Endothelial cell of umbilical vein (primary cell): Measurements from ENCODE around the gene C17orf75. TPM values are rescaled to one million over a fixed set of nuclear protein-coding genes. Genes with fewer than 3 reads are reported as not detected.

Source experiments
- BruUV-seq: library from RNA; stranded (reverse); fragments of 400-500 nt; replicated peaks from 2 replicates; lab custom pipeline; 2021; lab: Mats Ljungman, UMichigan
- CTCF ChIA-PET: fragments of 300-600, 350-600 bp; sonication (Branson Sonifier 250); formaldehyde crosslinking; loops from one replicate; lab custom pipeline; 2021; ENCODE audit warnings: antibody characterized with exemption, inconsistent platforms; lab: Charles Lee
- POLR2A ChIA-PET: fragments of 300-600, 350-600 bp; sonication (Branson Sonifier 250); formaldehyde crosslinking; loops from one replicate; lab custom pipeline; 2021; ENCODE audit warnings: antibody characterized with exemption, inconsistent platforms; lab: Charles Lee
- DNase-seq: peaks from one replicate; pipeline ENCODE4 v3.0.0-alpha.2; 2011; ENCODE audit warnings: low read depth, low spot score
- FAIRE-seq: peaks from 2 replicates; lab custom pipeline; 2011; peaks lifted over from hg19 to GRCh38; lab: Jason Lieb, UNC
- H2AFZ ChIP-seq: 2 replicates; pipeline ENCODE4 v1.6.0; 2012; ENCODE audit warnings: low read depth, low read length, control low read depth, inconsistent platforms
- H3K27ac ChIP-seq: 2 replicates; pipeline ENCODE4 v1.5.1; 2011; ENCODE audit warnings: low read depth, mild to moderate bottlenecking, control low read depth, low read length, moderate library complexity; ENCODE audit not compliant: insufficient read depth
- H3K27me3 ChIP-seq, 2 experiments: 2 replicates each; pipeline versions ENCODE4 v1.6.0 to v1.6.1; 2011; ENCODE audit warnings: low read length in 2 of 2, mixed read lengths in 1 of 2; ENCODE audit not compliant: control insufficient read depth in 2 of 2, insufficient read depth in 2 of 2
- H3K36me3 ChIP-seq, 2 experiments: 2 replicates in 1 of 2; 3 replicates in 1 of 2; pipeline ENCODE4 v1.5.1; 2011; ENCODE audit warnings: low read length in 2 of 2, mild to moderate bottlenecking in 1 of 2, moderate library complexity in 1 of 2; ENCODE audit not compliant: control insufficient read depth in 2 of 2, insufficient read depth in 2 of 2; ENCODE audit errors: extremely low read depth in 1 of 2
- H3K4me1 ChIP-seq: 3 replicates; pipeline ENCODE4 v1.5.1; 2011; ENCODE audit warnings: mild to moderate bottlenecking, low read length; ENCODE audit not compliant: control insufficient read depth, insufficient read depth; ENCODE audit errors: extremely low read depth
- H3K4me2 ChIP-seq: 2 replicates; pipeline ENCODE4 v1.6.1; 2011; ENCODE audit warnings: low read length, control low read depth, mixed read lengths; ENCODE audit not compliant: insufficient read depth
- H3K4me3 ChIP-seq, 3 experiments: fragments of 200-600 bp in 1 of 3; sonication (generic), shearing (Covaris generic) in 1 of 3; replicated peaks in 1 of 3; 2 replicates each; pipeline ENCODE4 v1.5.1; 2011 to 2016; ENCODE audit warnings: control low read depth in 3 of 3, low read length in 3 of 3, mild to moderate bottlenecking in 2 of 3, inconsistent platforms in 1 of 3, low read depth in 1 of 3, moderate library complexity in 1 of 3; ENCODE audit not compliant: insufficient read depth in 1 of 3
- H3K79me2 ChIP-seq: 2 replicates; pipeline ENCODE4 v1.6.0; 2012; ENCODE audit warnings: low read length, inconsistent platforms; ENCODE audit not compliant: control insufficient read depth, insufficient read depth
- H3K9ac ChIP-seq: replicated peaks from 2 replicates; pipeline ENCODE3; 2011; ENCODE audit warnings: low read length, control low read depth; ENCODE audit not compliant: insufficient read depth; ENCODE audit errors: extremely low read depth
- H3K9me1 ChIP-seq: replicated peaks from 3 replicates; pipeline ENCODE4 v1.6.0; 2011; ENCODE audit warnings: mild to moderate bottlenecking, low read length; ENCODE audit not compliant: control insufficient read depth, insufficient read depth; ENCODE audit errors: extremely low read depth
- H3K9me3 ChIP-seq: replicated peaks from 2 replicates; pipeline ENCODE4 v1.5.1; 2012; ENCODE audit warnings: low read length, inconsistent platforms; ENCODE audit not compliant: control insufficient read depth, insufficient read depth
- H4K20me1 ChIP-seq: replicated peaks from 2 replicates; pipeline ENCODE3; 2011; ENCODE audit warnings: mild to moderate bottlenecking, low read length; ENCODE audit not compliant: control insufficient read depth, insufficient read depth; ENCODE audit errors: extremely low read depth
- EZH2 ChIP-seq: IDR thresholded peaks from 2 replicates; pipeline ENCODE4 v1.6.1; 2012; ENCODE audit warnings: borderline replicate concordance, low read depth, mild to moderate bottlenecking, moderate library complexity, low read length, inconsistent platforms; ENCODE audit not compliant: severe bottlenecking
- FOS ChIP-seq: IDR thresholded peaks from 2 replicates; pipeline ENCODE4 v1.6.1; 2011; ENCODE audit warnings: mild to moderate bottlenecking, low read length, moderate library complexity, borderline replicate concordance; ENCODE audit not compliant: insufficient read depth
- GATA2 ChIP-seq: IDR thresholded peaks from 2 replicates; pipeline ENCODE4 v1.7.0; 2011; ENCODE audit warnings: low read depth, mild to moderate bottlenecking, moderate library complexity, mixed read lengths, low read length; ENCODE audit not compliant: insufficient read length, insufficient read depth
- JUN ChIP-seq: IDR thresholded peaks from 2 replicates; pipeline ENCODE4 v1.6.1; 2011; ENCODE audit warnings: borderline replicate concordance, low read depth; ENCODE audit not compliant: insufficient read length, insufficient read depth
- MYC ChIP-seq: IDR thresholded peaks from one replicate; pipeline ENCODE4 v1.6.1; 2011; ENCODE audit warnings: mild to moderate bottlenecking, low read depth, low read length
- POLR2A ChIP-seq: IDR thresholded peaks from 2 replicates; pipeline ENCODE4 v1.6.1; 2012; ENCODE audit warnings: low read depth, mild to moderate bottlenecking, control low read depth, low read length
- POLR2AphosphoS5 ChIP-seq: IDR thresholded peaks from 2 replicates; pipeline ENCODE4 v1.6.1; 2012; ENCODE audit warnings: low read depth, mild to moderate bottlenecking, control low read depth, low read length, moderate library complexity; ENCODE audit not compliant: insufficient read depth
- dilution Hi-C: fragments of 300-500 bp; cut with MboI; formaldehyde crosslinking; loops from one replicate; pipeline ENCODE4 v1.15.0; 2019; ENCODE audit warnings: low sequenced_read_pairs; ENCODE audit not compliant: extremely low pct_ligation_motif_present
- intact Hi-C: fragments of 100-400 bp; cut with micrococcal nuclease; formaldehyde crosslinking; loops from one replicate; pipeline ENCODE4 v1.10.0; 2022
- polyA plus RNA-seq, 4 experiments: library from polyadenylated mRNA; depleted of rRNA in 3 of 4; stranded (reverse) in 3 of 4; unstranded in 1 of 4; fragments of >200 nt; gene quantifications; 2 replicates each; pipeline versions ENCODE4 v1.2.1 to v1.2.3, GENCODE V29; 2011 to 2012; ENCODE audit warnings: missing spikeins in 1 of 4
- total RNA-seq: library from RNA; stranded (reverse); gene quantifications from 2 replicates; pipeline ENCODE4 v1.2.3, GENCODE V29; 2021
- TF ChIP-seq, protein P1 (sequence below), 2 donors: IDR thresholded peaks; 1 replicate in 1 of 2; 2 replicates in 1 of 2; pipeline ENCODE4 v1.5.1; 2011; ENCODE audit warnings: low read length in 2 of 2, mild to moderate bottlenecking in 2 of 2, moderate library complexity in 2 of 2, control low read depth in 1 of 2, inconsistent platforms in 1 of 2, low read depth in 1 of 2; ENCODE audit not compliant: insufficient read depth in 1 of 2; ENCODE audit errors: extremely low read depth in 1 of 2
- TF ChIP-seq, protein P2 (sequence below): IDR thresholded peaks from 2 replicates; pipeline ENCODE4 v1.6.1; 2011; ENCODE audit not compliant: insufficient read depth, insufficient read length

C17orf75 gene
- total and polyA plus RNA-seq, 2 donors (not counting 3 experiments of a cell fraction or from before 2014, with no cell fraction given), result 8.8 to 21.5 TPM

DNA sequence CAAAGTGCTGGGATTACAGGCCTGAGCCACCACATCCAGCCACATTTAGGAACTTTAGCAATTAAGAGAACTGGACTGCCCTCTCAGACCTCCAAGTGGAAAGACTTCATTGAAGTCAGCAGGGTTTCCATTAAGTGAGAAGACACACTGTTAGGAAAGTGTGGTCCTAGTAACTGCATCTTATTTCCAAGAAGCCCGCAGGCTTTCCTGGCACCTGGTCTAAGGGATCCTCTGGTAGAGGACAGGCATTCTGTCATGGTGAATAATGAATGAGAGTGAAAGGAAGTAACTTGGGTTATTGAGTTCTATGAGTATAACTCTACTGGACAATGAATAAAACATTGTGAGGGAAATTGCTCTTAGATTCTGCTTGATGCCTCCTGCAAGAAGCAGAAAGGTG lies 14.1 kb downstream of the C17orf75 start:
- Histone ChIP-seq H3K4me2 (no peak overlapping the region), H3K27ac (no peak overlapping the region), H4K20me1 (no peaks in the 10 kb centered on the region), H3K79me2 (no peaks in the 10 kb centered on the region), H3K36me3 (peaks cover 0 to 1% of the 10 kb centered on the region in 2 experiments), H3K4me1 (no peaks in the 10 kb centered on the region), H3K27me3 (no peaks in the 10 kb centered on the region), H3K9me1 (no peaks in the 10 kb centered on the region), H3K4me3 (no peak overlapping the region), H3K9me3 (no peaks in the 10 kb centered on the region), H2AFZ (no peak overlapping the region), H3K9ac (no peak overlapping the region)
- CTCF ChIA-PET, result interaction anchor here (0.9 kb wide), 1 partner anchor 108 kb away, joined by 3 read pairs; no protein-coding TSS in a partner anchor
- BruUV-seq, result no TSS peak
- TF ChIP-seq POLR2AphosphoS5 (no peak), JUN (no peak), GATA2 (no peak), POLR2A (no peak), EZH2 (no peak), FOS (no peak), MYC (no peak)
- TF ChIP-seq, protein P1, sequence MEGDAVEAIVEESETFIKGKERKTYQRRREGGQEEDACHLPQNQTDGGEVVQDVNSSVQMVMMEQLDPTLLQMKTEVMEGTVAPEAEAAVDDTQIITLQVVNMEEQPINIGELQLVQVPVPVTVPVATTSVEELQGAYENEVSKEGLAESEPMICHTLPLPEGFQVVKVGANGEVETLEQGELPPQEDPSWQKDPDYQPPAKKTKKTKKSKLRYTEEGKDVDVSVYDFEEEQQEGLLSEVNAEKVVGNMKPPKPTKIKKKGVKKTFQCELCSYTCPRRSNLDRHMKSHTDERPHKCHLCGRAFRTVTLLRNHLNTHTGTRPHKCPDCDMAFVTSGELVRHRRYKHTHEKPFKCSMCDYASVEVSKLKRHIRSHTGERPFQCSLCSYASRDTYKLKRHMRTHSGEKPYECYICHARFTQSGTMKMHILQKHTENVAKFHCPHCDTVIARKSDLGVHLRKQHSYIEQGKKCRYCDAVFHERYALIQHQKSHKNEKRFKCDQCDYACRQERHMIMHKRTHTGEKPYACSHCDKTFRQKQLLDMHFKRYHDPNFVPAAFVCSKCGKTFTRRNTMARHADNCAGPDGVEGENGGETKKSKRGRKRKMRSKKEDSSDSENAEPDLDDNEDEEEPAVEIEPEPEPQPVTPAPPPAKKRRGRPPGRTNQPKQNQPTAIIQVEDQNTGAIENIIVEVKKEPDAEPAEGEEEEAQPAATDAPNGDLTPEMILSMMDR (IDR thresholded peaks at IDR 0.05; ENCODE audit: extremely low read depth in 1 of 2, insufficient read depth in 1 of 2, low read depth in 1 of 2, low read length in 2 of 2), result no peak
- TF ChIP-seq, protein P2, sequence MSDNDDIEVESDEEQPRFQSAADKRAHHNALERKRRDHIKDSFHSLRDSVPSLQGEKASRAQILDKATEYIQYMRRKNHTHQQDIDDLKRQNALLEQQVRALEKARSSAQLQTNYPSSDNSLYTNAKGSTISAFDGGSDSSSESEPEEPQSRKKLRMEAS, result no peak
- FAIRE-seq (no peak), DNase-seq (no peak)
- POLR2A ChIA-PET, result no interaction called here
- intact Hi-C loops, result no loop called here
- dilution Hi-C loops, result no loop called here
